ENCODE results near the gene ADAM33. TPM values are rescaled to one million over a fixed set of nuclear protein-coding genes. Genes with fewer than 3 reads are reported as not detected.

Gene ADAM33
- total and polyA plus RNA-seq, 2 of the 8 experiments (the other 6 are each of a cell fraction or from before 2014, with no cell fraction given): 4.2 to 6.0 TPM

- TF ChIP-seq ATF3 (IDR thresholded peaks at IDR 0.05; ENCODE audit: insufficient read depth, low read depth, low read length): no peak
Observed at GRCh38 chr20:3678198-3678597, 3.6 kb downstream of the ADAM33 start (continued).

Data from H1 (cell line).